H7 (cell line): Measurements from ENCODE around the gene PRKCG. TPM values are rescaled to one million over a fixed set of nuclear protein-coding genes. Genes with fewer than 3 reads are reported as not detected.

Experiments used
- DNase-seq: peaks from one replicate; pipeline ENCODE4 v3.0.0; 2012
- H3K27me3 ChIP-seq: 2 replicates; pipeline ENCODE4 v1.6.0; 2011; ENCODE audit warnings: mild to moderate bottlenecking, low read length; ENCODE audit not compliant: control insufficient read depth, insufficient read depth
- H3K36me3 ChIP-seq: replicated peaks from 2 replicates; pipeline ENCODE4 v1.5.1; 2011; ENCODE audit warnings: low read length; ENCODE audit not compliant: control insufficient read depth, insufficient read depth
- H3K4me3 ChIP-seq: 2 replicates; pipeline ENCODE4 v1.5.1; 2011; ENCODE audit warnings: low read depth, mild to moderate bottlenecking, control low read depth, low read length, moderate library complexity; ENCODE audit not compliant: insufficient read depth
- total RNA-seq: library from RNA; depleted of rRNA; stranded (reverse); fragments of >200 nt; shearing (Covaris generic); gene quantifications from 2 replicates; pipeline ENCODE4 v1.2.3, GENCODE V29; 2014

The PRKCG gene
- total RNA-seq, 1 experiment from 2014 or later = 1.1 TPM

DNA sequence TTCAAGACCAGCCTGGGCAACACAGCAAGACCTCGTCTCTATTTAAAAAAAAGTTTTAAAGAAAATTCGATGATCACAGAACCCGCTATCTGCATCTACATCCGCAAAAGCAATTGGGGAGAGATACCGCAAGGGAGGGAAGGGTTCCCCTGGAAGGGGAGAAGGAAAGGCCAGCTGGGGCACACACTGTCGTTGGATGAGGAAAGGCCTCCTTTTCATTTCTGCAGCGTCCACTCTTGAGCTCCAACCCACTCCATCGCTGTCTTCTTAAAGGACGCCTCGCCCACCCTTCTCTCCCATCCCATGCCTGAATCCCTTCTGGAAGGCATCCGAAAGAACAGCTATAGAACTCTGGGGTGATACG lies 3.2 kb upstream of the PRKCG start:
- Histone ChIP-seq H3K36me3 (peaks cover 9% of the 10 kb centered on the region; the same call in 1 of the 2 replicates), H3K4me3 (peak overlapping the region; percentile 67), H3K27me3 (peaks cover 17% of the 10 kb centered on the region)

DNA sequence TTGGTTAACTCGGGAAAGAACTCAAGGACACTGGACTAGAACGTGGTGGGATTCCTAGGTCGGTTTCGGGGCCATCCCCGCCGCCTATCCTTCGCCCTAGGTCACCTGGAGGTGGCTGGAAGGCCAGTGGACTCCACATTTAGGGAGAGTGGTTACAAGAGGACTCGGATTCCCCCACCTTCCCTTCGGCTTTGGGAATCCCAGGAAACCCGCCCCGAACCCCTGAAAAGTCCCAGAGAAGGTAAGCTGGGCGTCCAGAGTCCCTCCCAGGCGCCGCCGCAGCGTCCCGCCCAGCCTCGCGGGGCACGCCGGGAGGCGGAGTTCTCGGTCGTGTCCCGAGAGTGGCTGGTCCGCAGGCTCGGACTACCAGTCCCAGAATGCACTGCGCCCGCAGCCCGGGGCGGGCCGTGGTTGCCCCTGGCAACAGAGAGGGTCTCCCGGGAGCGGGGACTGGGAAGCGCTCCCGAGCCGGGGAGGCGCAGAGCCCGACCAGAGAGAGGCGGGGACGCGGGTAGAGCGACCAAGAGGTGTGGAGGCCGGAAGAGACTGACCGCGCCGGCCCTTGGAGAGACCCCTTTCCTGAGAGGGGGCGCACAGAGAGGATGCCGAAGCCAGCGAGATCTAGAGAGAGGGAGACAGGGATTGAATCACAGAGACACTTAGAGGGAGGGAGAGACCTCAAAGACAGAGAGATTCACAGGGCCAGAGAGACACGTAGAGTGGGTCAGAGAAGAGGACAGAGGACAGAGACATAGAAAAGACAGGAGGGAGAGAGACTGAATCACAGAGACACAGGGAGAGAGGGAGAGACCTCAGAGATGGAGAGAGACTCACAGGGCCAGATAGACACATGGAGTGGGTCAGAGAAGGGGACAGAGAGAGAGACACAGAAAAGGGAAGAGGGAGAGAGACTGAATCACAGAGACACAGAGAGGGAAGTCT lies 2.6 kb upstream of the PRKCG start:
- peak; percentile 99 for DNase-seq
- H3K27me3 ChIP-seq = peaks cover 21% of the 10 kb centered on the region

More for the DNA sequence above, 3.2 kb upstream of the PRKCG start:
- no peak for DNase-seq

DNA sequence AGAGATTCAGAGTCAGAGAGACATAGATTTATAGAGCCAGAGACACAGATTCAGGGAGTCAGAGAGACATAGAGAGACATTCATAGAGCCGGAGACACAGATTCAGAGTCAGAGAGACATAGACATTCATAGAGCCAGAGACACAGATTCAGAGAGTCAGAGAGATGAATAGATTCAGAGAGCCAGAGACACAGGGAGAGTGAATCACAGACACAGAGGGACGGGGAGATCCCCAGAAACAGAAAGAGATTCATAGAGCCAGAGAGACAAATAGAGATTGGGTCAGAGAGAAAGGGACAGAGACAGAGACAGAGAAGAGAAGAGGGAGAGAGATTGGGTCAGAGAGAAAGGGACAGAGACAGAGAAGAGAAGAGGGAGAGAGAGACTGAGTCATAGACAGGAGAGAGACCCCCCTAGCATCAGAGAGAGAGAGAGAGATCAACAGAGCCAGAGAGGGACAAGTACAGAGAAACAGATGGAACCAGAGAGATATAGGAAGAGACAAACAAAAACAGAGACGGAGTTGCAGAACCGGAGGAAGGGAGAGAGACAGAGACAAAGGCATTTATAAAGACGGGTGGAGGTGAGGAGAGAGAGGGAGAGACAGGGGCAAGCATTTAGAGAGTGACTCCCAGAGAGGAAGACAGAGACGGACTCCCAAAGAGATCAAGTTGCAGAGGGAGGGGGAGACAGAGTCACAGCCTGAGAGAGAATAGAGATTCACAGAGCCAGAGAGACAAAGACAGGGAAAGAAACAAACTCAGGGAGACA lies 1.1 kb upstream of the PRKCG start:
- DNase-seq = peak; percentile 52
- peaks cover under 1% of the 10 kb centered on the region; the same call in 1 of the 2 replicates for H3K36me3 ChIP-seq
- peaks cover 26% of the 10 kb centered on the region for H3K27me3 ChIP-seq
- H3K4me3 ChIP-seq = peak overlapping the region; percentile 55; the same call in 1 of the 2 replicates

More for the DNA sequence above, 2.6 kb upstream of the PRKCG start:
- Histone ChIP-seq H3K4me3 (peak overlapping the region; percentile 67), H3K36me3 (peaks cover 4% of the 10 kb centered on the region; the same call in 1 of the 2 replicates)

DNA sequence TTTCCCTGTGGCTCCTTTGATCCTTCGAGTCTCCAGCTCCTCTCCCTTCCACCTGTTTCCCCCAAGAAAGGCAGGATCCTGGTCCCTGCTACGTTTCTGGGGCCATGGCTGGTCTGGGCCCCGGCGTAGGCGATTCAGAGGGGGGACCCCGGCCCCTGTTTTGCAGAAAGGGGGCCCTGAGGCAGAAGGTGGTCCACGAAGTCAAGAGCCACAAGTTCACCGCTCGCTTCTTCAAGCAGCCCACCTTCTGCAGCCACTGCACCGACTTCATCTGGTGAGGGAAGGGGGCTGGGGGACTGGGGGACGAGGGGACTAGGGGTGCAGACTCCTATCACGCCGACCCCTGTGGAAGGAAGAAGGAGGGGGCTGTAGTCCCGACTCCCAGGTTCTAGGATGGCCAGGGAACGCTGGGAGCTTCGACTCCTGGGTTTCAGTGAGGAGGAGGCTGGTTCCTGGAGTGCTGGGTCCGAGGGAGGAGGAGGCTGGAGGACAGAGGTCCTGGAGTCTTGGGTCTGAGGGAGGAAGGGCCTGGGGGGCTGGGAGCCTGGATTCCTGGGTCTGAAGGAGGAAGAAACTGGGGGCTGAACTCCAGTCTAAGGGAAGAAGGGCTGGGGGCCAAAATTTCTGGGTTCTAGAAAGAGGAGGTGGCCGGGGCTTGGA lies 524 bp downstream of the PRKCG start:
- Histone ChIP-seq H3K27me3 (peaks cover 26% of the 10 kb centered on the region), H3K36me3 (no peaks in the 10 kb centered on the region), H3K4me3 (peak overlapping the region; percentile 55)
- peak; percentile 52 for DNase-seq

- H3K27me3 ChIP-seq = peaks cover 26% of the 10 kb centered on the region
- peak overlapping the region; percentile 55; the same call in 1 of the 2 replicates for H3K4me3 ChIP-seq
- H3K36me3 ChIP-seq = no peaks in the 10 kb centered on the region
- peak; percentile 87 for DNase-seq
These were observed 1.2 kb downstream of the PRKCG start for GRCh38 chr19:53883231-53883661.

GRCh38 chr19:53883741-53884140 lies 1.7 kb downstream of the PRKCG start:
- peaks cover 26% of the 10 kb centered on the region for H3K27me3 ChIP-seq

GRCh38 chr19:53884256-53884655 lies 2.3 kb downstream of the PRKCG start:
- no peaks in the 10 kb centered on the region for H3K36me3 ChIP-seq
- peak; percentile 39 for DNase-seq
- peaks cover 26% of the 10 kb centered on the region for H3K27me3 ChIP-seq
- H3K4me3 ChIP-seq = no peak overlapping the region

More at GRCh38 chr19:53883741-53884140, 1.7 kb downstream of the PRKCG start:
- Histone ChIP-seq H3K36me3 (no peaks in the 10 kb centered on the region), H3K4me3 (peak overlapping the region; percentile 19; the same call in 1 of the 2 replicates)
- DNase-seq = no peak

DNA sequence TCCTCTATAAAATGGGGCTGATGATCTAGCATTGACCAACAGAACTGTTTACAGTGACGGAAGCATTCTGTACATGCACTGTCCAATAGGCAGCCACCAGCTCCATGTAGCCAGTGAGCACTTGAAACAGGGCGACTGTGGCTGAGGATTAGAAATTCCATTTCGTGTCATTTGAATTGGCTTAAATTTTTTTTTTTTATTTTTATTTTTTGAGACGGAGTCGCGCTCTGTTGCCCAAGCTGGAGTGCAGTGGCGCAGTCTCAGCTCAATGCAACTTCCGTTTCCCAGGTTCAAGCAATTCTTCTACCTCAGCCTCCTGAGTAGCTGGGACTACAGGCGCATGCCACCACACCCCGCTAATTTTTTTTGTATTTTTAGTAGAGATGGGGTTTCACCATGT lies 3.0 kb downstream of the PRKCG start:
- peaks cover 26% of the 10 kb centered on the region for H3K27me3 ChIP-seq
- no peak for DNase-seq
- H3K4me3 ChIP-seq = no peak overlapping the region
- H3K36me3 ChIP-seq = no peaks in the 10 kb centered on the region

- H3K27me3 ChIP-seq = peaks cover 2% of the 10 kb centered on the region
- H3K36me3 ChIP-seq = no peaks in the 10 kb centered on the region
- H3K4me3 ChIP-seq = no peak overlapping the region
- peak; percentile 37 for DNase-seq
These were observed 10.4 kb downstream of the PRKCG start for GRCh38 chr19:53892301-53892980.

GRCh38 chr19:53892981-53893325 lies 11.0 kb downstream of the PRKCG start:
- Histone ChIP-seq H3K27me3 (peaks cover 7% of the 10 kb centered on the region), H3K4me3 (no peak overlapping the region), H3K36me3 (no peaks in the 10 kb centered on the region)
- DNase-seq = peak; percentile 87

- DNase-seq = no peak
- Histone ChIP-seq H3K27me3 (peaks cover 10% of the 10 kb centered on the region), H3K4me3 (no peak overlapping the region), H3K36me3 (no peaks in the 10 kb centered on the region)
These were observed 12.7 kb downstream of the PRKCG start for GRCh38 chr19:53894707-53895106.

GRCh38 chr19:53896682-53897081 lies 14.7 kb downstream of the PRKCG start:
- Histone ChIP-seq H3K27me3 (peaks cover 10% of the 10 kb centered on the region), H3K36me3 (peaks cover 2% of the 10 kb centered on the region), H3K4me3 (no peak overlapping the region)
- peak; percentile 32 for DNase-seq

GRCh38 chr19:53897459-53897858 lies 15.5 kb downstream of the PRKCG start:
- Histone ChIP-seq H3K27me3 (peaks cover 10% of the 10 kb centered on the region), H3K4me3 (peak overlapping the region; percentile 54; the same call in 1 of the 2 replicates), H3K36me3 (peaks cover 2% of the 10 kb centered on the region)
- no peak for DNase-seq

DNA sequence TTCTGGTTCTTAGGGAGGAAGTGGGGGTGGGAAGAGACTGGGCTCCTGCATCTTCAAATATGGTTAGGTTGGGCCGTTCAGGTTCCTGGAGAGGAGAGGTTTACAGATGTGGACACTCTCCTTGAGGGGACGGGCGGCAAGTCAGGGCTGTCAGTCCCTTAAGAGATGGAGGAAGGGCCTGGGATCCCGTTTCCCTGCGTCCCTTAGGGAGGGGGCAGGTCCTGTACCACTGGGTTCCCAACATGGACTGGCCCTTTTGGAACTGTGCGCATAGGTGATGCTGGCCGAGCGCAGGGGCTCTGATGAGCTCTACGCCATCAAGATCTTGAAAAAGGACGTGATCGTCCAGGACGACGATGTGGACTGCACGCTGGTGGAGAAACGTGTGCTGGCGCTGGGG lies 16.2 kb downstream of the PRKCG start:
- H3K4me3 ChIP-seq = peak overlapping the region; percentile 54
- DNase-seq = no peak
- H3K36me3 ChIP-seq = peaks cover 2% of the 10 kb centered on the region
- peaks cover 10% of the 10 kb centered on the region for H3K27me3 ChIP-seq
